GM18498 (cell line): ENCODE measurements around the gene H6PD.

Source experiments
- ATAC-seq: cut with Tn5 transposase; IDR thresholded peaks from one replicate; pipeline ENCODE4 v1.9.1; 2021; ENCODE audit warnings: mild to moderate bottlenecking, moderate library complexity; ENCODE audit not compliant: unreplicated experiment

The H6PD gene

GRCh38 chr1:9314711-9315379 lies 80.3 kb downstream of the H6PD start:
- no peak for ATAC-seq

- ATAC-seq, result no peak
Observed at GRCh38 chr1:9315411-9316079, 81.0 kb downstream of the H6PD start.

GRCh38 chr1:9316080-9316444 lies 81.5 kb downstream of the H6PD start:
- ATAC-seq, result no peak

- no peak for ATAC-seq
Observed at GRCh38 chr1:9316512-9316911, 81.9 kb downstream of the H6PD start.

GRCh38 chr1:9317072-9317471 lies 82.5 kb downstream of the H6PD start:
- ATAC-seq, result no peak

GRCh38 chr1:9317591-9318417 lies 83.2 kb downstream of the H6PD start:
- ATAC-seq, result no peak

GRCh38 chr1:9319208-9319788 lies 84.7 kb downstream of the H6PD start:
- no peak for ATAC-seq

GRCh38 chr1:9319789-9320519 lies 85.4 kb downstream of the H6PD start:
- ATAC-seq, result no peak
